Stomach (tissue), 4 donors: ENCODE results near the gene PLEKHH3.

Source experiments
- CTCF ChIP-seq, 7 experiments: fragments of 450-650 bp in 4 of 7; fragments of 200-600 bp in 3 of 7; sonication (generic) in 3 of 7; IDR thresholded peaks; one replicate each; pipeline ENCODE4 v1.5.1; 2016 to 2019; ENCODE audit warnings: antibody characterized with exemption in 7 of 7, control low read depth in 2 of 7, mild to moderate bottlenecking in 1 of 7
- EP300 ChIP-seq: sonication (generic); formaldehyde crosslinking; IDR thresholded peaks from one replicate; pipeline ENCODE4 v1.6.1; 2017; ENCODE audit warnings: antibody characterized with exemption
- POLR2A ChIP-seq, 4 donors: fragments of 450-650 bp; IDR thresholded peaks; one replicate each; pipeline ENCODE4 v1.6.1; 2016; ENCODE audit warnings: antibody characterized with exemption in 4 of 4, control low read depth in 2 of 4, mild to moderate bottlenecking in 1 of 4, moderate library complexity in 1 of 4
- POLR2AphosphoS5 ChIP-seq, 3 donors: sonication (generic); formaldehyde crosslinking; IDR thresholded peaks; one replicate each; pipeline ENCODE4 v1.6.1; 2016; ENCODE audit warnings: antibody characterized with exemption in 3 of 3

GRCh38 chr17:42680331-42680808 lies 3.6 kb upstream of the PLEKHH3 start:
- TF ChIP-seq POLR2A (IDR thresholded peaks at IDR 0.05) = no peak
- no peak for TF ChIP-seq CTCF (IDR thresholded peaks at IDR 0.05)
- no peak for TF ChIP-seq POLR2AphosphoS5 (IDR thresholded peaks at IDR 0.05)
- TF ChIP-seq EP300 = no peak
